ENCODE data around the gene SASH3.

Gene SASH3

DNA sequence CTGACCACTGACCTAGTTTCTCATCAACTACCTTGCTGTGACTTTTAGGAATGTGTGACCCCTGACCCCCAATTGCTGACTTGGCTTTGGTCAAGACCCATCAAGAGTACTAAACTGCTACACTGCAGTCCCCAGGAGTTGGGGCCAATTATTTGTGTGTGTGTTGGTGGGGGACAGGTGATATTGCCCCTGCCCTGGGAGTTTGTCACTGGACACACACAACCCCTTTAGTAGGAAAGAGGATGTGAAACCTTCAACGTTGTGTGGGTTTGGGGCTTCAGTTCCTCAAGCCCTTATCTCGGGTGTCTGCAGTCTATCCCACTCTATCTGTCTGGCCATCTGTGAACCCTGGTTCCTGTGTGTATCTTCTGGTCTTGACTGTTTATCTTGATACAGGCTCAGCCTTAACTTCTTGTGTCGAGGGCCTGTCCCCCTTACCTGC lies 6.5 kb downstream of the SASH3 start:
- peaks cover 5% of the 10 kb centered on the region; the same call in 1 of the 2 replicates for H4K20me1 ChIP-seq (ENCODE audit: insufficient read depth, low read length)
- H3F3A ChIP-seq (ENCODE audit: insufficient read depth, low read length), result peaks cover 20% of the 10 kb centered on the region
- no peak overlapping the region for H2AFZ ChIP-seq (ENCODE audit: low read length)
- H3K9me3 ChIP-seq (replicated peaks; ENCODE audit: insufficient read depth, low read length), result no peaks in the 10 kb centered on the region
- peak; percentile 44 for DNase-seq
- peaks cover 6% of the 10 kb centered on the region; the same call in 1 of the 2 replicates for H3K36me3 ChIP-seq (replicated peaks; ENCODE audit: insufficient read depth, low read length)
- H3K27me3 ChIP-seq (replicated peaks; ENCODE audit: insufficient read depth, low read length), result no peaks in the 10 kb centered on the region
- H3K27ac ChIP-seq (ENCODE audit: low read length), result peak overlapping the region; percentile 58; the same call in 1 of the 2 replicates
- H3K9me2 ChIP-seq (replicated peaks; ENCODE audit: insufficient read depth, low read length), result no peaks in the 10 kb centered on the region
- H3K79me2 ChIP-seq (ENCODE audit: low read length), result peaks cover 68% of the 10 kb centered on the region
- TF ChIP-seq EZH2 (optimal IDR thresholded peaks at IDR 0.05; ENCODE audit: low read depth, low read length), result no peak
- TF ChIP-seq, protein P1, sequence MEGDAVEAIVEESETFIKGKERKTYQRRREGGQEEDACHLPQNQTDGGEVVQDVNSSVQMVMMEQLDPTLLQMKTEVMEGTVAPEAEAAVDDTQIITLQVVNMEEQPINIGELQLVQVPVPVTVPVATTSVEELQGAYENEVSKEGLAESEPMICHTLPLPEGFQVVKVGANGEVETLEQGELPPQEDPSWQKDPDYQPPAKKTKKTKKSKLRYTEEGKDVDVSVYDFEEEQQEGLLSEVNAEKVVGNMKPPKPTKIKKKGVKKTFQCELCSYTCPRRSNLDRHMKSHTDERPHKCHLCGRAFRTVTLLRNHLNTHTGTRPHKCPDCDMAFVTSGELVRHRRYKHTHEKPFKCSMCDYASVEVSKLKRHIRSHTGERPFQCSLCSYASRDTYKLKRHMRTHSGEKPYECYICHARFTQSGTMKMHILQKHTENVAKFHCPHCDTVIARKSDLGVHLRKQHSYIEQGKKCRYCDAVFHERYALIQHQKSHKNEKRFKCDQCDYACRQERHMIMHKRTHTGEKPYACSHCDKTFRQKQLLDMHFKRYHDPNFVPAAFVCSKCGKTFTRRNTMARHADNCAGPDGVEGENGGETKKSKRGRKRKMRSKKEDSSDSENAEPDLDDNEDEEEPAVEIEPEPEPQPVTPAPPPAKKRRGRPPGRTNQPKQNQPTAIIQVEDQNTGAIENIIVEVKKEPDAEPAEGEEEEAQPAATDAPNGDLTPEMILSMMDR (IDR thresholded peaks at IDR 0.05; ENCODE audit: low read length), result no peak
- TF ChIP-seq EZH2phosphoT487 (IDR thresholded peaks at IDR 0.05; ENCODE audit: low read length), result no peak
- no peak overlapping the region for H3K4me3 ChIP-seq (ENCODE audit: low read length)
- H3K4me1 ChIP-seq (ENCODE audit: low read length), result peaks cover 48% of the 10 kb centered on the region
- no peak overlapping the region for H3K9ac ChIP-seq (ENCODE audit: low read length)
- peak overlapping the region; percentile 58; the same call in 1 of the 2 replicates for H3K4me2 ChIP-seq (ENCODE audit: low read depth, low read length)

DNA sequence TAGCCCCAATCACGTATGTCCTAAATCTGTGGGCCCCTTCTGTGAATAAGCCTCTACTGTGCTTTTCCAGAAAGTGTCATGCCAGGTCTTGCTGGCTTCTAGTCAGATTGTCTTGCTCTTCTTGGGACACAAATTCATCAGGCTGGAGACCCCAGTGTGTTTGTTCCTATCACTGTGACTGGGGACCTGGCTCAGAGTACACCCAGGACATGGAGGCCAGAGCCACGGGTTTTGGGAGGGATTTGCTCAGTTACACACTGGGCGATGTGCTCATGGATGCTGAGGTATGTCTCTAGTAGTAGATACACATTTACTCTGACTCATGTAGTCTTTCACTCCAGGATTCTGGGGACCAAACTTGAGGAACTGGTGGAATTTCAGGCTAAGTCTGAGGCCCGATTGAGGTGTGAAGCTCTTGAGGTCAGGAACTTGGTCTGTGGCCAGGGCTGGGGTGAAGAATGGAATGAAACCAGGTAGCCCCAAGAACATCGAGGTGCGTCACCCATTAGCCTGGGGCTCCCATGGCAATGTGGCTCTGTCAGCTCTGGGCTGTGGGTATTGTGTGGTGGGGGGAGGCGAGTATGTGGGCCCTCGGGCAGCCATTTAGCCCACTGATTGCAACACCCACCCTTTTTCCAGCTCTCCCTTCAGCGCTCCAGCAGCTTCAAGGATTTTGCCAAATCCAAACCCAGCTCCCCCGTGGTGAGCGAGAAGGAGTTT lies 7.7 kb downstream of the SASH3 start:
- Histone ChIP-seq H3K36me3 (replicated peaks; ENCODE audit: insufficient read depth, low read length) (peaks cover 6% of the 10 kb centered on the region; the same call in 1 of the 2 replicates), H4K20me1 (ENCODE audit: insufficient read depth, low read length) (0 out of 2 replicates have a peak, but pooled peaks cover 5% of the 10 kb centered on the region), H3K4me1 (ENCODE audit: low read length) (peaks cover 41% of the 10 kb centered on the region), H3K27me3 (replicated peaks; ENCODE audit: insufficient read depth, low read length) (no peaks in the 10 kb centered on the region), H3K9me3 (replicated peaks; ENCODE audit: insufficient read depth, low read length) (no peaks in the 10 kb centered on the region), H3K79me2 (ENCODE audit: low read length) (peaks cover 56% of the 10 kb centered on the region), H3F3A (ENCODE audit: insufficient read depth, low read length) (peaks cover 16% of the 10 kb centered on the region), H3K4me2 (ENCODE audit: low read depth, low read length) (no peak overlapping the region), H2AFZ (ENCODE audit: low read length) (no peak overlapping the region), H3K4me3 (ENCODE audit: low read length) (no peak overlapping the region), H3K9ac (ENCODE audit: low read length) (no peak overlapping the region), H3K9me2 (replicated peaks; ENCODE audit: insufficient read depth, low read length) (no peaks in the 10 kb centered on the region), H3K27ac (ENCODE audit: low read length) (no peak overlapping the region)
- DNase-seq, result no peak
- no peak for TF ChIP-seq EZH2 (optimal IDR thresholded peaks at IDR 0.05; ENCODE audit: low read depth, low read length)
- TF ChIP-seq, protein P1 (IDR thresholded peaks at IDR 0.05; ENCODE audit: low read length), result no peak
- no peak for TF ChIP-seq EZH2phosphoT487 (IDR thresholded peaks at IDR 0.05; ENCODE audit: low read length)

DNA sequence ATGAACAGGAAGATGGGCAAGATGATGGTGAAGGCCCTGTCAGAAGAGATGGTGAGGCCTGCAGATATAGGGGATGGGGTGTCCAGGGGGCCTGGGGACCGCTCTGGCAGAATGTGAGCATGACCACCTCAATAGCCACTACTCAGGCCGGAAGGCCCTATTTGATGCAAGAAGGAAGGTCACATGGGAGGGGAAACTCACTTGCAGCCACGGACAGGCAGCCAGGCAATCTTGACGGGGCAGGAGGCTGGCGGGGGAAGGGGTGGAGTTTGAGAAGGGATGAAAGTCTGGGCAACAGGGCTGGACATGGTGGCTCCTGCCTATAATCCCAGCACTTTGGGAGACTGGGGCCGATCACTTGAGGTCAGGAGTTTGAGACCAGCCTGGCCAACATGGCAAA lies 8.8 kb downstream of the SASH3 start:
- peaks cover 31% of the 10 kb centered on the region for H3K4me1 ChIP-seq (ENCODE audit: low read length)
- no peak overlapping the region for H3K27ac ChIP-seq (ENCODE audit: low read length)
- peaks cover 6% of the 10 kb centered on the region; the same call in 1 of the 2 replicates for H3K36me3 ChIP-seq (replicated peaks; ENCODE audit: insufficient read depth, low read length)
- H2AFZ ChIP-seq (ENCODE audit: low read length), result no peak overlapping the region
- H3K9me3 ChIP-seq (replicated peaks; ENCODE audit: insufficient read depth, low read length), result no peaks in the 10 kb centered on the region
- DNase-seq, result no peak
- TF ChIP-seq EZH2phosphoT487 (IDR thresholded peaks at IDR 0.05; ENCODE audit: low read length), result no peak
- TF ChIP-seq, protein P1 (IDR thresholded peaks at IDR 0.05; ENCODE audit: low read length), result no peak
- no peak overlapping the region for H3K9ac ChIP-seq (ENCODE audit: low read length)
- H3K79me2 ChIP-seq (ENCODE audit: low read length), result peaks cover 45% of the 10 kb centered on the region
- H3F3A ChIP-seq (ENCODE audit: insufficient read depth, low read length), result peaks cover 16% of the 10 kb centered on the region
- no peaks in the 10 kb centered on the region for H3K27me3 ChIP-seq (replicated peaks; ENCODE audit: insufficient read depth, low read length)
- H3K9me2 ChIP-seq (replicated peaks; ENCODE audit: insufficient read depth, low read length), result no peaks in the 10 kb centered on the region
- H4K20me1 ChIP-seq (ENCODE audit: insufficient read depth, low read length), result 0 out of 2 replicates have a peak, but pooled peaks cover 5% of the 10 kb centered on the region
- no peak overlapping the region for H3K4me2 ChIP-seq (ENCODE audit: low read depth, low read length)
- no peak overlapping the region for H3K4me3 ChIP-seq (ENCODE audit: low read length)
